ENCODE results near the gene PITPNM2. TPM values are rescaled to one million over a fixed set of nuclear protein-coding genes. Genes with fewer than 3 reads are reported as not detected.
A peak's percentile ranks its signal among the peaks of the same experiment; 100 is the strongest.

The PITPNM2 gene
- polyA plus RNA-seq: 7.8 TPM
- long read RNA-seq, donor 1: 0 reads
- long read RNA-seq, donor 2: 0 reads
- long read RNA-seq, donor 3: 0 reads
- long read RNA-seq, donor 4, partial matches to known transcripts: 0 of 1 reads
- long read RNA-seq, donor 4, other reads (novel, unspliced or antisense): 0 of 1 reads
- long read RNA-seq, donor 5: 0 reads
- long read RNA-seq, donor 6, partial matches to known transcripts: 0 of 1 reads
- long read RNA-seq, donor 6, other reads (novel, unspliced or antisense): 0 of 1 reads
- long read RNA-seq, donor 7: 0 reads
- long read RNA-seq, donor 8: 0 reads
- long read RNA-seq, donor 9: 0 reads
- long read RNA-seq, donor 10, partial matches to known transcripts: 0 of 1 reads
- long read RNA-seq, donor 10, other reads (novel, unspliced or antisense): 0 of 1 reads
- long read RNA-seq, donor 11: 0 reads

DNA sequence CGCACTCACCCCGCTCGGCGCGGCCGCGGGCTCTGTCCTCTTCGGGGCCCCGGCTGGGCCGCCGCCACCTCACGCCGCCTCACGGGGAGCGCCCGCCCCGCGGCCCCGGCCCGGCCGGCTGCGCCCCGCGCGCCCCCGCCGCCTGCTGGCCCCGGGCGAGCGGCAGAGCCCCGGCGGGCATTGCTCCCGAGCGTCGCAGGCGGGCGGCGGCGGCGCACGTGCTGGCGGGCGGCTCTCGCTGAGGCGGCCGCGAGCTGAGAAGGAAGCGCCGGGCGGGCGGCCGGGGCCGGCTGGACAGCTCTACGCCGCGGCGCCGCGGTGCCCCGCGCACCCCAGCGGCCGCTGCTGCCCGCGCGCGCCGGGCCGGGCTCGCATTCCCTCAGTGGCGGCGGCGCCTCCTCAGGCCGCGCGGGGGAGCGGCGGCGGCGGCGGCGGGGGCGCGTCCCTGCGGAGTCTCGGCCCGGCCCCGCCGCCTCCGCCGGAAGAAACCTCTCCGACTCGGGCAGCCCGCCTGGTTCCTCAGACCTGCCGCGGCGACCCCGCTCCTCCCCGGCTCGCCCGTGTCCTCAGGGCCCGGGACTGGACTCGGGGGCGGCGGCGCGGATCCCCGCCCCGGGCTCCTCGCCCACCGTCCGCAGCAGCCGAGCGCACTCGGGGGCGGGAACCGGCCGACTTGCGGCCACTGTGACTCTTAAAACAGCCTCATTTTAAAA lies at the start of gene PITPNM2:
TSS of gene PITPNM2 (minus strand) at position 347 of the 713 bp plus-strand sequence. CDS start 116,500 bp downstream, outside the sequence.
- Histone ChIP-seq H3K27ac (ENCODE audit: low read length) (peak within 1 kb of the TSS; percentile 25), H3K27me3 (ENCODE audit: control insufficient read depth, insufficient read depth, low read length) (no peaks in the 10 kb centered on the region), H3K9me3 (ENCODE audit: control insufficient read depth, low read depth, low read length) (no peaks in the 10 kb centered on the region), H3K4me1 (ENCODE audit: control insufficient read depth, insufficient read depth, low read length) (peaks cover 11% of the 10 kb centered on the region), H3K4me3 (ENCODE audit: low read length) (peak within 1 kb of the TSS; percentile 76), H3K36me3 (ENCODE audit: control insufficient read depth, insufficient read depth, low read length) (no peaks in the 10 kb centered on the region)
- WGBS (ENCODE audit: insufficient coverage, low lambda C conversion rate): no CpG with 5 or more reads among the region's 119 CpGs
- peak; percentile 25 to 76 for DNase-seq

DNA sequence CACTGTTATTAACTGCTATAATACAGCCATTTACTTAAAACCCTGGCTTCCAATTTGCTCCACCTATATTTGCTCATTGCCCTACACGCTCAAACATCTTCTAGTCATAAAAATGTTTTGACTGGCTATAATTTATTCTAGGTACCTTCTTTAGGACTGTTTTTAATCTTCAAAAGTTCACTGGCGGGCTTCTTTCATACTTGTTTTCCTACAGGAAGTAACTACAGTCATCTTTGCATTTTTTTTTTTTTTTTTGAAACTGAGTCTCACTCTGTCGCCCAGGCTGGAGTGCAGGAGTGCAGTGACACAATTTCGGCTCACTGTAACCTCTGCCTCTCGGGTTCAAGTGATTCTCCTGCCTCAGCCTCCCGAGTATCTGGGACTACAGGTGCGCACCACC lies 49.5 kb upstream of the PITPNM2 start:
- no peak overlapping the region for H3K27ac ChIP-seq (ENCODE audit: low read length)
- 67% methylated on average over 1 of the region's 7 CpGs for WGBS (ENCODE audit: insufficient coverage, low lambda C conversion rate)
- no peaks in the 10 kb centered on the region for H3K4me1 ChIP-seq (ENCODE audit: control insufficient read depth, insufficient read depth, low read length)
- no peaks in the 10 kb centered on the region for H3K9me3 ChIP-seq (ENCODE audit: control insufficient read depth, low read depth, low read length)
- H3K36me3 ChIP-seq (ENCODE audit: control insufficient read depth, insufficient read depth, low read length): peaks cover 25% of the 10 kb centered on the region
- no peak for DNase-seq
- no peak overlapping the region for H3K4me3 ChIP-seq (ENCODE audit: low read length)
- no peaks in the 10 kb centered on the region for H3K27me3 ChIP-seq (ENCODE audit: control insufficient read depth, insufficient read depth, low read length)

DNA sequence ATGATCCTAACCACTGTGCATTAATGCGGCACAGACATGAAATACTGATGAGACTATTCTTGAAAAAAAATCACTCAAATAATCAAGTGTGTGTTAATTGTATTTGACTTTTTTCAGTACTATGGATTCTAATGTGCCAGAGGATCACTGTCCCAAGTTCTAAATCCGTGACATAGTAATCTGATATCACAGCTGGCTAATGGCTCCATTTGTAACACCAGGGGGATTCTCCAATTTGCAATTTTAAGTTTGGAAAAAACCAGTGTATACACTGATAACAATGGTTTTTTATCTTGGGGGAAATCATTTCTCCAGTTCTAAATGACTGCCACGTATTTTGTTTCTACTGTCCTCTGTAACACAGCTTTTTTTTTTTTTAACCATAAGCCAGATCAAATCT lies 49.0 kb upstream of the PITPNM2 start:
- Histone ChIP-seq H3K27ac (ENCODE audit: low read length) (no peak overlapping the region), H3K27me3 (ENCODE audit: control insufficient read depth, insufficient read depth, low read length) (no peaks in the 10 kb centered on the region), H3K4me1 (ENCODE audit: control insufficient read depth, insufficient read depth, low read length) (no peaks in the 10 kb centered on the region), H3K4me3 (ENCODE audit: low read length) (no peak overlapping the region), H3K36me3 (ENCODE audit: control insufficient read depth, insufficient read depth, low read length) (peaks cover 24% of the 10 kb centered on the region), H3K9me3 (ENCODE audit: control insufficient read depth, low read depth, low read length) (no peaks in the 10 kb centered on the region)
- WGBS (ENCODE audit: insufficient coverage, low lambda C conversion rate): 100% methylated on average over 1 of the region's 3 CpGs
- DNase-seq: no peak

DNA sequence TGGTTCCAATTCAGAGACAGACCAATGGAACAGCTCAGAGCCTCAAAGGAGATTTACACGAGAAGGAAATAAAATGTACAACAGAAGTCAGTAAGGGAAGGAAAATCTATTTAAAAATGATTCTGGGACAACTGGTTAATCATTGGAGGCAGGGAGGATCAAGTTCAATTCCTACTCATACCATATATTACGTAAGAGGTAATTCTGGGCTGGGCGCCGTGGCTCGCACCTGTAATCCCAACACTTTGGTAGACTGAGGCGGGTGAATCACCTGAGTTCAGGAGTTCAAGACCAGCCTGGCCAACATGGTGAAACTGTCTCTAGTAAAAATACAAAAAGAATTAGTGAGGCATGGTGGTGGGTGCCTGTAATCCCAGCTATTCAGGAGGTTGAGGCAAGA lies 36.7 kb upstream of the PITPNM2 start:
- 86% methylated on average over 1 of the region's 6 CpGs for WGBS (ENCODE audit: insufficient coverage, low lambda C conversion rate)
- Histone ChIP-seq H3K27me3 (ENCODE audit: control insufficient read depth, insufficient read depth, low read length) (no peaks in the 10 kb centered on the region), H3K4me1 (ENCODE audit: control insufficient read depth, insufficient read depth, low read length) (no peaks in the 10 kb centered on the region), H3K27ac (ENCODE audit: low read length) (no peak overlapping the region), H3K4me3 (ENCODE audit: low read length) (no peak overlapping the region), H3K9me3 (ENCODE audit: control insufficient read depth, low read depth, low read length) (no peaks in the 10 kb centered on the region), H3K36me3 (ENCODE audit: control insufficient read depth, insufficient read depth, low read length) (peaks cover 21% of the 10 kb centered on the region)
- no peak for DNase-seq

DNA sequence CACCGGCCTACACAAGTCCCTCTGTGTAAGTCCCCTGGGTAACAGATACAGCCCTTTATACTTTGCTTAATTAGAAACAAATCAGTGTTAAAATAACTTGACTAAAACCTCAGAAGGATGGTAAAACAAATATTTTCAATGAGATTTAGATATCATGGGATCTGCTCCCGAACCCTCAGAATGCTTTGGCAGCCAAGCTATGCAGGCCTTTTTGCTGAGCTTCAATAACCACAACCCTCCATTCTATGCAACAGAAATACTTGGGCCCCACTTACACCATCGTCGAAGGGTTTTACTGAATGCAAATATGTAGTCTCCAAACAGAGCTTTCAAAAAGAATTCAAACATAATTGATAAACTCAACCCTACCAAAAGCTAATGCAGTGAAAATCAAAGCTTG lies 29.3 kb upstream of the PITPNM2 start:
- no peak for DNase-seq
- no CpG with 5 or more reads among the region's 4 CpGs for WGBS (ENCODE audit: insufficient coverage, low lambda C conversion rate)
- Histone ChIP-seq H3K4me1 (ENCODE audit: control insufficient read depth, insufficient read depth, low read length) (no peaks in the 10 kb centered on the region), H3K27me3 (ENCODE audit: control insufficient read depth, insufficient read depth, low read length) (no peaks in the 10 kb centered on the region), H3K4me3 (ENCODE audit: low read length) (no peak overlapping the region), H3K27ac (ENCODE audit: low read length) (no peak overlapping the region), H3K9me3 (ENCODE audit: control insufficient read depth, low read depth, low read length) (no peaks in the 10 kb centered on the region), H3K36me3 (ENCODE audit: control insufficient read depth, insufficient read depth, low read length) (peaks cover 14% of the 10 kb centered on the region)

DNA sequence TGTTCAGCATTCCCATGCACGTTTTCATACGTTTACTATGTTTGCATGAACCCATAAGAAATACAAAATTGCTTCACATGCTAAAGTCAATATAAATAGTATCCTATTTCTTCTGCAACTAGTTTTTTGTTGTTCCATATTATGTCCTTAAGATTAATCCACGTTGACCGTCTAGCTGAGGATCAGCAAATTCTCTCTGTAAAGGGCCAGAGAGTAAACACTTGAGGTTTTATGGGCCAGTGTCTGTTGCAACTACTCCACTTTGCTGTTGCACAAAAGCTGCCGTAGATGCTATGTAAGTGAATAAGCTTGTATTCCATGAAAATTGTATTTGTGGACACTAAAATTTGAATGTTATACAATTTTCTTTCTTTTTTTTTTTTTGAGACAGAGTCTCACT lies 21.1 kb upstream of the PITPNM2 start:
- Histone ChIP-seq H3K9me3 (ENCODE audit: control insufficient read depth, low read depth, low read length) (no peaks in the 10 kb centered on the region), H3K36me3 (ENCODE audit: control insufficient read depth, insufficient read depth, low read length) (peaks cover 15% of the 10 kb centered on the region), H3K4me3 (ENCODE audit: low read length) (no peak overlapping the region), H3K27me3 (ENCODE audit: control insufficient read depth, insufficient read depth, low read length) (no peaks in the 10 kb centered on the region), H3K4me1 (ENCODE audit: control insufficient read depth, insufficient read depth, low read length) (peaks cover 3% of the 10 kb centered on the region), H3K27ac (ENCODE audit: low read length) (no peak overlapping the region)
- WGBS (ENCODE audit: insufficient coverage, low lambda C conversion rate): 100% methylated on average over 1 of the region's 5 CpGs
- DNase-seq: no peak

DNA sequence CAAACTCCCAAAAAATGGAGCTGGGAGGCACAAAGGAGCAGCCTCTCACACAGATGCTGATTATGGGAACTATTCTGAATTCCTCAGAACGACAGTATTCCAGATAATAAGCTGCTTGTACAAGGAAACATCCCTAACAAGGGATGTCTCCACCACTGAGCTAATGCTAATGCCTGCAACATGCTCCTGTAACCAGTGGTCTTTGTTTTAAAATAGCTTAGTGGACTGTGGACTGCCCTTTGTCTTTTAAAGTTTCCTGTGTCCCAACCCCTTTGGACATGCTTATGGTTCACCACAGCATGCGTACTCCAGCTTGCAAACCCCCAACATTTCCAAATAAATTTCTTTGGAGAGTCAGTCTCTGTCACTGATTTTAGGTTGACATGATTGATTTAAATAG lies 16.4 kb upstream of the PITPNM2 start:
- H3K9me3 ChIP-seq (ENCODE audit: control insufficient read depth, low read depth, low read length): no peaks in the 10 kb centered on the region
- no peaks in the 10 kb centered on the region for H3K27me3 ChIP-seq (ENCODE audit: control insufficient read depth, insufficient read depth, low read length)
- no CpG with 5 or more reads among the region's 2 CpGs for WGBS (ENCODE audit: insufficient coverage, low lambda C conversion rate)
- H3K36me3 ChIP-seq (ENCODE audit: control insufficient read depth, insufficient read depth, low read length): peaks cover 15% of the 10 kb centered on the region
- DNase-seq: no peak
- peaks cover 7% of the 10 kb centered on the region for H3K4me1 ChIP-seq (ENCODE audit: control insufficient read depth, insufficient read depth, low read length)
- no peak overlapping the region for H3K27ac ChIP-seq (ENCODE audit: low read length)
- H3K4me3 ChIP-seq (ENCODE audit: low read length): no peak overlapping the region

DNA sequence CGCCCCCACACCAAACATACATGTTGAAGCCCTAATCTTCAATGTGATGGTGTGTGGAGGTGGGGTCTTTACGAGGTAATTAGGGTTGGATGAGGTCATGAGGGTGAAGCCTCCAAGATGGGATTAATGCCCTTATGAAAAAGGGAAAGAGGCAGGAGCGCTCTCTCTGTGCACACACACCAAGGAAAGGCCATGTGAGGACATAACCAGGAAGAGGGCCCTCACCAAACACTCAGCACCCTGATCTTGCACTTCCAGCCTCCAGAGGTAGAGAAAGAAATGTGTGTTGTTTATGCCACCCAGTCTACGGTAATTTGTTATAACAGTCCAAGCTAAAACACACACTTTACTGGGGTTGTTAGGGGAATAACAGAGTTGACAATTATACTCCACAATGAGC lies 14.6 kb upstream of the PITPNM2 start:
- H3K4me3 ChIP-seq (ENCODE audit: low read length): no peak overlapping the region
- DNase-seq: no peak
- WGBS (ENCODE audit: insufficient coverage, low lambda C conversion rate): no CpG with 5 or more reads among the region's 4 CpGs
- no peak overlapping the region for H3K27ac ChIP-seq (ENCODE audit: low read length)
- peaks cover 13% of the 10 kb centered on the region for H3K36me3 ChIP-seq (ENCODE audit: control insufficient read depth, insufficient read depth, low read length)
- peaks cover 7% of the 10 kb centered on the region for H3K4me1 ChIP-seq (ENCODE audit: control insufficient read depth, insufficient read depth, low read length)
- no peaks in the 10 kb centered on the region for H3K9me3 ChIP-seq (ENCODE audit: control insufficient read depth, low read depth, low read length)
- H3K27me3 ChIP-seq (ENCODE audit: control insufficient read depth, insufficient read depth, low read length): no peaks in the 10 kb centered on the region

DNA sequence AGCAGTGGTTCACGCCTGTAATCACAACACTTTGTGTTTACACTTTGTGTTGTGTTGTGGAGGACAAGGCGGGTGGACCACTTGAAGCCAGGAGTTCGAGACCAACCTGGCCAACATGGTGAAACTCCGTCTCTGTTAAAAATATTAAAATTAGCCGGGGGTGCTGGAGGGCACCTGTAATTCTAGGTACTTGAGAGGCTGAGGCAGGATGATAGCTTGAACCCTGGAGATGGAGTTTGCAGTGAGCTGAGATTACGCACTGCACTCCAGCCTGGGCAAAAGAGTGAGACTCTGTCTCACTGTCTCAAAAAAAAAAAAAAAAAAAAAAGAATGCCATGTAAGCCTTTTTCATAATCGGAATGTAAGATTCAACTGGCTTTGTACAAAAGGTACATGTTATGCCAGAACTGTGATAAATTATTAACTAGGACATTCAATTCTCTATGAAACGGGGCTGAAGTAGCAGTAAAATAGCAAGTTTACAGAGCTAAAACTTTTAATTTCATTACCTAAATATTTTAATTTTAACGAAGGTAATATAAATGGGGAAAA lies 13.9 kb upstream of the PITPNM2 start:
- peaks cover 7% of the 10 kb centered on the region for H3K4me1 ChIP-seq (ENCODE audit: control insufficient read depth, insufficient read depth, low read length)
- peaks cover 11% of the 10 kb centered on the region for H3K36me3 ChIP-seq (ENCODE audit: control insufficient read depth, insufficient read depth, low read length)
- 80% methylated on average over 1 of the region's 9 CpGs for WGBS (ENCODE audit: insufficient coverage, low lambda C conversion rate)
- H3K27ac ChIP-seq (ENCODE audit: low read length): no peak overlapping the region
- no peaks in the 10 kb centered on the region for H3K27me3 ChIP-seq (ENCODE audit: control insufficient read depth, insufficient read depth, low read length)
- H3K4me3 ChIP-seq (ENCODE audit: low read length): no peak overlapping the region
- no peak for DNase-seq
- H3K9me3 ChIP-seq (ENCODE audit: control insufficient read depth, low read depth, low read length): no peaks in the 10 kb centered on the region

DNA sequence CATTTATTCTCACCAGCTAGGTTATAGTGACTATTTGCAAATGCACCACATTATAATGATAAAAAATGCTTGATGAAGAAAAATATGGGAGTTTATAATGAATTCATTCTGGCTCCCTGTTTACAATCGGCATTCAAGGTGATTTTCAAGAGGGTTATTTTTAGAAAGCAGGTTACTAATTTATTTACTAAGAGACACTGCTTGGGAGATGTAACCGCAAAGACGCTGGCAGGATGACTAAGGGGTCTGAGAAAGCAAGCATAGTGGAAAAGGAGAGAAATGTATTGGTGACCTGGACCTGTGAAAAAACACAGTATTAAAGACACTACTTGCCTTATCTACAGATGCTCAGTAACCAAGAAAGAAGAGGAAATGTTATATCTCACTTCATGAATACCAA lies 13.3 kb upstream of the PITPNM2 start:
- Histone ChIP-seq H3K27me3 (ENCODE audit: control insufficient read depth, insufficient read depth, low read length) (no peaks in the 10 kb centered on the region), H3K36me3 (ENCODE audit: control insufficient read depth, insufficient read depth, low read length) (peaks cover 11% of the 10 kb centered on the region), H3K27ac (ENCODE audit: low read length) (no peak overlapping the region), H3K9me3 (ENCODE audit: control insufficient read depth, low read depth, low read length) (no peaks in the 10 kb centered on the region), H3K4me1 (ENCODE audit: control insufficient read depth, insufficient read depth, low read length) (peaks cover 7% of the 10 kb centered on the region), H3K4me3 (ENCODE audit: low read length) (no peak overlapping the region)
- WGBS (ENCODE audit: insufficient coverage, low lambda C conversion rate): no CpG with 5 or more reads among the region's 3 CpGs
- no peak for DNase-seq

All from large intestine (tissue), 12 donors.